Measurements from ENCODE around the gene PARD6G.

GRCh38 chr18:80229363-80229762 lies 18.0 kb downstream of the PARD6G start:
- TF ChIP-seq CTCF (IDR thresholded peaks at IDR 0.05) (no peak), POLR2A (IDR thresholded peaks at IDR 0.05) (no peak), POLR2AphosphoS5 (IDR thresholded peaks at IDR 0.05) (no peak), EP300 (IDR thresholded peaks at IDR 0.05; ENCODE audit: low read depth) (no peak)
